Measurements from ENCODE around the gene SRP14.
A peak's percentile ranks its signal among the peaks of the same experiment; 100 is the strongest.
"Not testable (repeated sequence)": the region's sequence is repeated elsewhere in the genome, so short reads cannot be mapped to it uniquely, and the experiment has no call there.

Gene SRP14

GRCh38 chr15:40074656-40075055, 35.7 kb upstream of the SRP14 start:
- H3K36me3 ChIP-seq (ENCODE audit: control insufficient read depth in 4 of 4, insufficient read depth in 4 of 4, low read length in 3 of 4); DNase-seq; H3K27ac ChIP-seq (ENCODE audit: insufficient read depth in 1 of 2, low read depth in 1 of 2, low read length in 2 of 2, poor library complexity in 1 of 2, severe bottlenecking in 2 of 2); H3K27me3 ChIP-seq (replicated peaks in 2 of 5; ENCODE audit: control insufficient read depth in 4 of 5, insufficient read depth in 5 of 5, low read length in 4 of 5); H3K4me3 ChIP-seq (ENCODE audit: control insufficient read depth in 1 of 7, extremely low read depth in 1 of 7, insufficient read depth in 4 of 7, low read depth in 2 of 7, low read length in 6 of 7); H3K9me3 ChIP-seq (ENCODE audit: control extremely low read depth in 1 of 5, control insufficient read depth in 4 of 5, insufficient read depth in 2 of 5, low read depth in 1 of 5, low read length in 4 of 5): not testable (repeated sequence)
- peaks cover 0 to 21% (median 17%) of the 10 kb centered on the region in 4 experiments for H3K4me1 ChIP-seq (ENCODE audit: control extremely low read depth in 1 of 4, control insufficient read depth in 4 of 4, insufficient read depth in 4 of 4, low read length in 3 of 4)
- CTCF ChIA-PET = interaction anchor here (1.0 to 2.5 kb wide), 4 partner anchors 17 to 125 kb away, joined by 3 to 19 read pairs (median 4); no protein-coding TSS in a partner anchor
- POLR2A ChIA-PET = interaction anchor here (1.1 kb wide), 1 partner anchor 12 kb away, joined by 4 read pairs; no protein-coding TSS in a partner anchor
- WGBS (ENCODE audit: insufficient coverage) = over 99% methylated on average over 14 of the region's 27 CpGs

- H3K27me3 ChIP-seq (replicated peaks in 2 of 5; ENCODE audit: control insufficient read depth in 4 of 5, insufficient read depth in 5 of 5, low read length in 4 of 5); H3K4me3 ChIP-seq (ENCODE audit: control insufficient read depth in 1 of 7, extremely low read depth in 1 of 7, insufficient read depth in 4 of 7, low read depth in 2 of 7, low read length in 6 of 7); H3K36me3 ChIP-seq (ENCODE audit: control insufficient read depth in 4 of 4, insufficient read depth in 4 of 4, low read length in 3 of 4); H3K9me3 ChIP-seq (ENCODE audit: control extremely low read depth in 1 of 5, control insufficient read depth in 4 of 5, insufficient read depth in 2 of 5, low read depth in 1 of 5, low read length in 4 of 5); H3K27ac ChIP-seq (ENCODE audit: insufficient read depth in 1 of 2, low read depth in 1 of 2, low read length in 2 of 2, poor library complexity in 1 of 2, severe bottlenecking in 2 of 2): not testable (repeated sequence)
- ChIA-PET CTCF (interaction anchor here (1.0 to 2.5 kb wide), 6 partner anchors 8 to 126 kb away, joined by 3 to 19 read pairs (median 4); no protein-coding TSS in a partner anchor), POLR2A (interaction anchor here (0.9 to 1.1 kb wide), 2 partner anchors 11 to 19 kb away, joined by 3 to 4 read pairs; no protein-coding TSS in a partner anchor)
- H3K4me1 ChIP-seq (ENCODE audit: control extremely low read depth in 1 of 4, control insufficient read depth in 4 of 4, insufficient read depth in 4 of 4, low read length in 3 of 4) = peaks cover 0 to 28% (median 23%) of the 10 kb centered on the region in 4 experiments
- peak in 2 of 3 donors; percentile 67 to 73 for DNase-seq
- WGBS (ENCODE audit: insufficient coverage) = 62% methylated on average over 11 of the region's 34 CpGs
Observed at GRCh38 chr15:40073716-40074490, 34.9 kb upstream of the SRP14 start.

- DNase-seq = no peak
- CTCF ChIA-PET = interaction anchor here (1.0 to 2.5 kb wide), 7 partner anchors 10 to 325 kb away, joined by 3 to 19 read pairs (median 4); no protein-coding TSS in a partner anchor
- H3K9me3 ChIP-seq (ENCODE audit: control extremely low read depth in 1 of 5, control insufficient read depth in 4 of 5, insufficient read depth in 2 of 5, low read depth in 1 of 5, low read length in 4 of 5) = no peaks in the 10 kb centered on the region
- POLR2A ChIA-PET = interaction anchor here (0.6 kb wide), 1 partner anchor 36 kb away, joined by 3 read pairs; no protein-coding TSS in a partner anchor
- peaks cover 0 to 30% (median 23%) of the 10 kb centered on the region in 4 experiments for H3K4me1 ChIP-seq (ENCODE audit: control extremely low read depth in 1 of 4, control insufficient read depth in 4 of 4, insufficient read depth in 4 of 4, low read length in 3 of 4)
- 81% methylated on average over 34 of the region's 34 CpGs for WGBS (ENCODE audit: insufficient coverage)
- H3K27ac ChIP-seq (ENCODE audit: insufficient read depth in 1 of 2, low read depth in 1 of 2, low read length in 2 of 2, poor library complexity in 1 of 2, severe bottlenecking in 2 of 2) = no peak overlapping the region
- peak overlapping the region in 1 of 7 experiments; percentile 1 for H3K4me3 ChIP-seq (ENCODE audit: control insufficient read depth in 1 of 7, extremely low read depth in 1 of 7, insufficient read depth in 4 of 7, low read depth in 2 of 7, low read length in 6 of 7)
- no peaks in the 10 kb centered on the region for H3K27me3 ChIP-seq (replicated peaks in 2 of 5; ENCODE audit: control insufficient read depth in 4 of 5, insufficient read depth in 5 of 5, low read length in 4 of 5)
- H3K36me3 ChIP-seq (ENCODE audit: control insufficient read depth in 4 of 4, insufficient read depth in 4 of 4, low read length in 3 of 4) = no peaks in the 10 kb centered on the region
Observed at GRCh38 chr15:40072216-40072990, 33.4 kb upstream of the SRP14 start.

- no peaks in the 10 kb centered on the region for H3K27me3 ChIP-seq (replicated peaks in 2 of 5; ENCODE audit: control insufficient read depth in 4 of 5, insufficient read depth in 5 of 5, low read length in 4 of 5)
- H3K4me3 ChIP-seq (ENCODE audit: control insufficient read depth in 1 of 7, extremely low read depth in 1 of 7, insufficient read depth in 4 of 7, low read depth in 2 of 7, low read length in 6 of 7) = no peak overlapping the region
- H3K9me3 ChIP-seq (ENCODE audit: control extremely low read depth in 1 of 5, control insufficient read depth in 4 of 5, insufficient read depth in 2 of 5, low read depth in 1 of 5, low read length in 4 of 5) = no peaks in the 10 kb centered on the region
- H3K27ac ChIP-seq (ENCODE audit: insufficient read depth in 1 of 2, low read depth in 1 of 2, low read length in 2 of 2, poor library complexity in 1 of 2, severe bottlenecking in 2 of 2) = no peak overlapping the region
- no peaks in the 10 kb centered on the region for H3K36me3 ChIP-seq (ENCODE audit: control insufficient read depth in 4 of 4, insufficient read depth in 4 of 4, low read length in 3 of 4)
- ChIA-PET POLR2A (no interaction called here), CTCF (interaction anchor here (1.0 to 2.5 kb wide), 3 partner anchors 8 to 28 kb away, joined by 3 to 8 read pairs (median 3); no protein-coding TSS in a partner anchor)
- H3K4me1 ChIP-seq (ENCODE audit: control extremely low read depth in 1 of 4, control insufficient read depth in 4 of 4, insufficient read depth in 4 of 4, low read length in 3 of 4) = peaks cover 0 to 28% (median 20%) of the 10 kb centered on the region in 4 experiments
- DNase-seq = no peak
- WGBS (ENCODE audit: insufficient coverage) = 100% methylated on average over 3 of the region's 8 CpGs
Observed at GRCh38 chr15:40070608-40071218, 31.7 kb upstream of the SRP14 start.

- Histone ChIP-seq H3K36me3 (ENCODE audit: control insufficient read depth in 4 of 4, insufficient read depth in 4 of 4, low read length in 3 of 4) (peaks cover 0 to 2% (median 0%) of the 10 kb centered on the region in 4 experiments), H3K27me3 (replicated peaks in 2 of 5; ENCODE audit: control insufficient read depth in 4 of 5, insufficient read depth in 5 of 5, low read length in 4 of 5) (no peaks in the 10 kb centered on the region), H3K4me3 (ENCODE audit: control insufficient read depth in 1 of 7, extremely low read depth in 1 of 7, insufficient read depth in 4 of 7, low read depth in 2 of 7, low read length in 6 of 7) (no peak overlapping the region), H3K4me1 (ENCODE audit: control extremely low read depth in 1 of 4, control insufficient read depth in 4 of 4, insufficient read depth in 4 of 4, low read length in 3 of 4) (peaks cover 0 to 23% (median 16%) of the 10 kb centered on the region in 4 experiments), H3K27ac (ENCODE audit: insufficient read depth in 1 of 2, low read depth in 1 of 2, low read length in 2 of 2, poor library complexity in 1 of 2, severe bottlenecking in 2 of 2) (no peak overlapping the region), H3K9me3 (ENCODE audit: control extremely low read depth in 1 of 5, control insufficient read depth in 4 of 5, insufficient read depth in 2 of 5, low read depth in 1 of 5, low read length in 4 of 5) (no peaks in the 10 kb centered on the region)
- ChIA-PET CTCF (interaction anchor here (1.0 to 2.5 kb wide), 3 partner anchors 9 to 28 kb away, joined by 3 to 8 read pairs (median 3); no protein-coding TSS in a partner anchor), POLR2A (interaction anchor here (0.6 kb wide), 1 partner anchor 94 kb away, joined by 3 read pairs; no protein-coding TSS in a partner anchor)
- no peak for DNase-seq
- WGBS (ENCODE audit: insufficient coverage) = 96% methylated on average over 5 of the region's 5 CpGs
Observed at GRCh38 chr15:40070166-40070557, 31.2 kb upstream of the SRP14 start.

- 58% methylated on average over 20 of the region's 32 CpGs for WGBS (ENCODE audit: insufficient coverage)
- Histone ChIP-seq H3K9me3 (ENCODE audit: control extremely low read depth in 1 of 5, control insufficient read depth in 4 of 5, insufficient read depth in 2 of 5, low read depth in 1 of 5, low read length in 4 of 5) (no peaks in the 10 kb centered on the region), H3K4me3 (ENCODE audit: control insufficient read depth in 1 of 7, extremely low read depth in 1 of 7, insufficient read depth in 4 of 7, low read depth in 2 of 7, low read length in 6 of 7) (no peak overlapping the region), H3K27me3 (replicated peaks in 2 of 5; ENCODE audit: control insufficient read depth in 4 of 5, insufficient read depth in 5 of 5, low read length in 4 of 5) (no peaks in the 10 kb centered on the region), H3K27ac (ENCODE audit: insufficient read depth in 1 of 2, low read depth in 1 of 2, low read length in 2 of 2, poor library complexity in 1 of 2, severe bottlenecking in 2 of 2) (no peak overlapping the region), H3K4me1 (ENCODE audit: control extremely low read depth in 1 of 4, control insufficient read depth in 4 of 4, insufficient read depth in 4 of 4, low read length in 3 of 4) (peaks cover 0 to 23% (median 15%) of the 10 kb centered on the region in 4 experiments), H3K36me3 (ENCODE audit: control insufficient read depth in 4 of 4, insufficient read depth in 4 of 4, low read length in 3 of 4) (peaks cover 0 to 3% (median 0%) of the 10 kb centered on the region in 4 experiments)
- DNase-seq = peak; percentile 46 to 79 (median 70)
- POLR2A ChIA-PET = interaction anchor here (0.6 kb wide), 2 partner anchors 27 to 95 kb away, joined by 3 read pairs; no protein-coding TSS in a partner anchor
- CTCF ChIA-PET = interaction anchor here (1.0 to 2.5 kb wide), 3 partner anchors 9 to 29 kb away, joined by 3 to 8 read pairs (median 3); no protein-coding TSS in a partner anchor
Observed at GRCh38 chr15:40069178-40070165, 30.5 kb upstream of the SRP14 start.
